HEK293 (cell line): ENCODE results near the gene SPPL2C.

ENCODE experiments used
- MYNN ChIP-seq: fragments of 450-650 bp; formaldehyde crosslinking; IDR thresholded peaks from 2 replicates; pipeline ENCODE4 v1.5.1; 2016; ENCODE audit warnings: missing biosample characterization, missing genetic modification characterization, borderline replicate concordance
- SP2 ChIP-seq: fragments of 450-650 bp; formaldehyde crosslinking; IDR thresholded peaks from 2 replicates; pipeline ENCODE4 v1.5.1; 2016; ENCODE audit warnings: missing biosample characterization, missing genetic modification characterization
- TRIM28 ChIP-seq: IDR thresholded peaks from 2 replicates; pipeline ENCODE4 v1.6.1; 2011; ENCODE audit warnings: low read length, control low read depth, borderline replicate concordance
- YY1 ChIP-seq: fragments of 450-650 bp; formaldehyde crosslinking; IDR thresholded peaks from 2 replicates; pipeline ENCODE4 v1.5.1; 2018; ENCODE audit warnings: missing biosample characterization, missing genetic modification characterization
- ZFP3 ChIP-seq: fragments of 450-650 bp; formaldehyde crosslinking; IDR thresholded peaks from 2 replicates; pipeline ENCODE4 v1.5.1; 2016; ENCODE audit warnings: low read depth, missing biosample characterization, missing genetic modification characterization
- ZNF2 ChIP-seq: fragments of 450-650 bp; formaldehyde crosslinking; IDR thresholded peaks from 2 replicates; pipeline ENCODE4 v1.5.1; 2016; ENCODE audit warnings: missing biosample characterization, missing genetic modification characterization
- ZNF274 ChIP-seq, 2 experiments: fragments of 200-500 bp in 1 of 2; fragments of 450-650 bp in 1 of 2; sonication (Bioruptor generic) in 1 of 2; formaldehyde crosslinking in 1 of 2; IDR thresholded peaks; 2 replicates each; pipeline versions ENCODE4 v1.5.1 to v1.6.1; 2014 to 2016; ENCODE audit warnings: borderline replicate concordance in 1 of 2, inconsistent platforms in 1 of 2, low read length in 1 of 2, missing biosample characterization in 1 of 2, missing genetic modification characterization in 1 of 2
- ZNF473 ChIP-seq: fragments of 450-650 bp; formaldehyde crosslinking; IDR thresholded peaks from 2 replicates; pipeline ENCODE4 v1.5.1; 2017; ENCODE audit warnings: missing biosample characterization, missing genetic modification characterization
- ZNF501 ChIP-seq: fragments of 450-650 bp; formaldehyde crosslinking; IDR thresholded peaks from 2 replicates; pipeline ENCODE4 v1.5.1; 2016; ENCODE audit warnings: missing biosample characterization, missing genetic modification characterization
- ZNF777 ChIP-seq: fragments of 450-650 bp; formaldehyde crosslinking; IDR thresholded peaks from 2 replicates; pipeline ENCODE4 v1.5.1; 2017; ENCODE audit warnings: missing biosample characterization, missing genetic modification characterization, borderline replicate concordance
- TF ChIP-seq, protein P1 (sequence below): fragments of 450-650 bp; formaldehyde crosslinking; IDR thresholded peaks from 2 replicates; pipeline ENCODE4 v1.5.1; 2016; ENCODE audit warnings: missing biosample characterization, missing genetic modification characterization
- TF ChIP-seq, protein P2 (sequence below): fragments of 450-650 bp; formaldehyde crosslinking; IDR thresholded peaks from 2 replicates; pipeline ENCODE4 v1.5.1; 2017; ENCODE audit warnings: missing biosample characterization, missing genetic modification characterization
- TF ChIP-seq, protein P3 (sequence below): fragments of 450-650 bp; formaldehyde crosslinking; IDR thresholded peaks from 2 replicates; pipeline ENCODE4 v1.5.1; 2016; ENCODE audit warnings: missing biosample characterization, missing genetic modification characterization, low read depth

- TF ChIP-seq, protein P1, sequence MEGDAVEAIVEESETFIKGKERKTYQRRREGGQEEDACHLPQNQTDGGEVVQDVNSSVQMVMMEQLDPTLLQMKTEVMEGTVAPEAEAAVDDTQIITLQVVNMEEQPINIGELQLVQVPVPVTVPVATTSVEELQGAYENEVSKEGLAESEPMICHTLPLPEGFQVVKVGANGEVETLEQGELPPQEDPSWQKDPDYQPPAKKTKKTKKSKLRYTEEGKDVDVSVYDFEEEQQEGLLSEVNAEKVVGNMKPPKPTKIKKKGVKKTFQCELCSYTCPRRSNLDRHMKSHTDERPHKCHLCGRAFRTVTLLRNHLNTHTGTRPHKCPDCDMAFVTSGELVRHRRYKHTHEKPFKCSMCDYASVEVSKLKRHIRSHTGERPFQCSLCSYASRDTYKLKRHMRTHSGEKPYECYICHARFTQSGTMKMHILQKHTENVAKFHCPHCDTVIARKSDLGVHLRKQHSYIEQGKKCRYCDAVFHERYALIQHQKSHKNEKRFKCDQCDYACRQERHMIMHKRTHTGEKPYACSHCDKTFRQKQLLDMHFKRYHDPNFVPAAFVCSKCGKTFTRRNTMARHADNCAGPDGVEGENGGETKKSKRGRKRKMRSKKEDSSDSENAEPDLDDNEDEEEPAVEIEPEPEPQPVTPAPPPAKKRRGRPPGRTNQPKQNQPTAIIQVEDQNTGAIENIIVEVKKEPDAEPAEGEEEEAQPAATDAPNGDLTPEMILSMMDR: no peak
- TF ChIP-seq ZNF501 (tag by site-specific recombination): no peak
- TF ChIP-seq MYNN (tag by site-specific recombination): no peak
- TF ChIP-seq SP2: no peak
- no peak for TF ChIP-seq ZNF473 (tag by site-specific recombination)
- TF ChIP-seq, protein P2, sequence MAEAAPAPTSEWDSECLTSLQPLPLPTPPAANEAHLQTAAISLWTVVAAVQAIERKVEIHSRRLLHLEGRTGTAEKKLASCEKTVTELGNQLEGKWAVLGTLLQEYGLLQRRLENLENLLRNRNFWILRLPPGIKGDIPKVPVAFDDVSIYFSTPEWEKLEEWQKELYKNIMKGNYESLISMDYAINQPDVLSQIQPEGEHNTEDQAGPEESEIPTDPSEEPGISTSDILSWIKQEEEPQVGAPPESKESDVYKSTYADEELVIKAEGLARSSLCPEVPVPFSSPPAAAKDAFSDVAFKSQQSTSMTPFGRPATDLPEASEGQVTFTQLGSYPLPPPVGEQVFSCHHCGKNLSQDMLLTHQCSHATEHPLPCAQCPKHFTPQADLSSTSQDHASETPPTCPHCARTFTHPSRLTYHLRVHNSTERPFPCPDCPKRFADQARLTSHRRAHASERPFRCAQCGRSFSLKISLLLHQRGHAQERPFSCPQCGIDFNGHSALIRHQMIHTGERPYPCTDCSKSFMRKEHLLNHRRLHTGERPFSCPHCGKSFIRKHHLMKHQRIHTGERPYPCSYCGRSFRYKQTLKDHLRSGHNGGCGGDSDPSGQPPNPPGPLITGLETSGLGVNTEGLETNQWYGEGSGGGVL (tag by site-specific recombination): no peak
- no peak for TF ChIP-seq TRIM28
- no peak for TF ChIP-seq ZNF2 (tag by site-specific recombination)
- no peak for TF ChIP-seq YY1
- no peak for TF ChIP-seq ZNF274 (IDR thresholded peaks at IDR 0.05; ENCODE audit: low read length)
- TF ChIP-seq ZNF274 (tag by site-specific recombination; IDR thresholded peaks at IDR 0.05; ENCODE audit: borderline replicate concordance): no peak
- TF ChIP-seq, protein P3, sequence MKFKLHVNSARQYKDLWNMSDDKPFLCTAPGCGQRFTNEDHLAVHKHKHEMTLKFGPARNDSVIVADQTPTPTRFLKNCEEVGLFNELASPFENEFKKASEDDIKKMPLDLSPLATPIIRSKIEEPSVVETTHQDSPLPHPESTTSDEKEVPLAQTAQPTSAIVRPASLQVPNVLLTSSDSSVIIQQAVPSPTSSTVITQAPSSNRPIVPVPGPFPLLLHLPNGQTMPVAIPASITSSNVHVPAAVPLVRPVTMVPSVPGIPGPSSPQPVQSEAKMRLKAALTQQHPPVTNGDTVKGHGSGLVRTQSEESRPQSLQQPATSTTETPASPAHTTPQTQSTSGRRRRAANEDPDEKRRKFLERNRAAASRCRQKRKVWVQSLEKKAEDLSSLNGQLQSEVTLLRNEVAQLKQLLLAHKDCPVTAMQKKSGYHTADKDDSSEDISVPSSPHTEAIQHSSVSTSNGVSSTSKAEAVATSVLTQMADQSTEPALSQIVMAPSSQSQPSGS (tag by site-specific recombination): no peak
- no peak for TF ChIP-seq ZFP3 (tag by site-specific recombination)
- no peak for TF ChIP-seq ZNF777 (tag by site-specific recombination)
Measured at GRCh38 chr17:45841186-45841585, 3.5 kb upstream of the SPPL2C start.
